CD4-positive, CD25-positive, alpha-beta regulatory T cell (primary cell): ENCODE measurements around the gene CCHCR1. TPM values are rescaled to one million over a fixed set of nuclear protein-coding genes. Genes with fewer than 3 reads are reported as not detected.
"Not testable (repeated sequence)": the region's sequence is repeated elsewhere in the genome, so short reads cannot be mapped to it uniquely, and the experiment has no call there.

Source experiments
- ATAC-seq, 2 donors: fragments of 150-1000 bp; cut with Tn5 transposase; one replicate each; pipeline ENCODE4 v1.10.0; 2021; ENCODE audit warnings: low read depth in 2 of 2, moderate number of reproducible peaks in 2 of 2, moderate library complexity in 1 of 2
- DNase-seq, 3 donors: peaks; one replicate each; pipeline versions ENCODE4 v3.0.0 to v3.0.0-alpha.2; 2012 to 2022; ENCODE audit warnings: mixed read lengths in 1 of 3
- H3K27ac ChIP-seq: one replicate; pipeline ENCODE4 v1.7.0; 2013; ENCODE audit warnings: mild to moderate bottlenecking, low read length; ENCODE audit not compliant: insufficient read depth, poor library complexity, severe bottlenecking
- H3K27me3 ChIP-seq: one replicate; pipeline ENCODE4 v1.7.0; 2013; ENCODE audit warnings: low read length; ENCODE audit not compliant: control insufficient read depth, insufficient read depth
- H3K36me3 ChIP-seq: one replicate; pipeline ENCODE4 v1.7.0; 2013; ENCODE audit warnings: mild to moderate bottlenecking, low read length, moderate library complexity; ENCODE audit not compliant: control insufficient read depth, insufficient read depth
- H3K4me1 ChIP-seq: 2 replicates; pipeline ENCODE4 v1.7.0; 2013; ENCODE audit warnings: mild to moderate bottlenecking, low read length; ENCODE audit not compliant: insufficient read depth, control insufficient read depth, poor library complexity, severe bottlenecking
- H3K4me3 ChIP-seq: one replicate; pipeline ENCODE4 v1.7.0; 2013; ENCODE audit warnings: low read depth, mild to moderate bottlenecking, low read length, moderate library complexity
- H3K9me3 ChIP-seq, 2 experiments: 1 replicate in 1 of 2; 2 replicates in 1 of 2; pipeline ENCODE4 v1.7.0; 2013; ENCODE audit warnings: low read length in 2 of 2, mild to moderate bottlenecking in 1 of 2, moderate library complexity in 1 of 2; ENCODE audit not compliant: control insufficient read depth in 2 of 2
- H3K27ac Mint-ChIP-seq, 3 donors: one replicate each; pipeline ENCODE4 v1.8.0; 2020 to 2022; ENCODE audit warnings: mild to moderate bottlenecking in 3 of 3, mixed read lengths in 3 of 3, moderate library complexity in 2 of 3
- H3K27me3 Mint-ChIP-seq: one replicate; pipeline ENCODE4 v1.8.0; 2022; ENCODE audit warnings: mild to moderate bottlenecking, mixed read lengths
- H3K36me3 Mint-ChIP-seq: one replicate; pipeline ENCODE4 v1.8.0; 2020; ENCODE audit warnings: mixed read lengths
- H3K4me1 Mint-ChIP-seq, 4 donors: one replicate each; pipeline ENCODE4 v1.8.0; 2020 to 2022; ENCODE audit warnings: mixed read lengths in 4 of 4, mild to moderate bottlenecking in 1 of 4
- H3K4me3 Mint-ChIP-seq, 4 donors: one replicate each; pipeline ENCODE4 v1.8.0; 2020 to 2022; ENCODE audit warnings: mild to moderate bottlenecking in 4 of 4, mixed read lengths in 4 of 4, moderate library complexity in 3 of 4
- H3K9me3 Mint-ChIP-seq, 7 donors: one replicate each; pipeline ENCODE4 v1.8.0; 2020 to 2022; ENCODE audit warnings: mixed read lengths in 7 of 7, mild to moderate bottlenecking in 3 of 7, moderate library complexity in 2 of 7
- polyA plus RNA-seq, 4 donors: library from polyadenylated mRNA; unstranded; fragments of 300-500 nt; fragmentation: Illumina TruSeq; gene quantifications; one replicate each; pipeline ENCODE4 v1.2.3, GENCODE V29; 2021
- total RNA-seq: library from RNA; stranded (reverse); gene quantifications from one replicate; pipeline ENCODE4 v1.2.3, GENCODE V29; 2022

Gene CCHCR1
- total and polyA plus RNA-seq, 5 donors from 2014 or later: 3.5 to 27.2 (median 6.6) TPM

DNA sequence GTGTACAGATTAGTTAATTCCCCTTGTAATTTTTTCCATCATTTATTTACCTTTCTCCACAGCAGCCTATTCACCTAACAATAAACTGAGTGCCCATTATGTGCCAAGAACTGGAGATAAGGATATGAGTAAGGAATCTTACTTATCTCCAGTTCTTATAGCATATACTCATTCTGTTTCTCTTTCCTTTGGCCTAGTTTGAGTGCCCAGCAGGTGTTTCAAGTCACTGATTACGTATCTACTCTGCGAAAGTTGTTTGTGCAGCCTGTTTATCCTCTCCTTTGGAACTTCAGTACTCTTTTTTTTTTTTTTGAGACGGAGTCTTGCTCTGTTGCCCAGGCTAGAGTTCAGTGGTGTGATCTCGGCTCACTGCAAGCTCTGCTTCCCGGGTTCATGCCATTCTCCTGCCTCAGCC, 30.2 kb upstream of the CCHCR1 start:
- no peaks in the 10 kb centered on the region for H3K36me3 ChIP-seq
- Mint-ChIP-seq H3K27ac (peak overlapping the region in 1 of 3 donors; percentile 0), H3K9me3 (no peaks in the 10 kb centered on the region), H3K36me3 (no peaks in the 10 kb centered on the region), H3K4me3 (no peak overlapping the region), H3K4me1 (peaks cover 0 to 12% (median 5%) of the 10 kb centered on the region in 4 donors), H3K27me3 (no peaks in the 10 kb centered on the region)
- ATAC-seq (no peak), DNase-seq (no peak)
- H3K4me3 ChIP-seq: no peak overlapping the region
- no peak overlapping the region for H3K27ac ChIP-seq
- H3K27me3 ChIP-seq: no peaks in the 10 kb centered on the region
- H3K4me1 ChIP-seq: no peaks in the 10 kb centered on the region
- H3K9me3 ChIP-seq: no peaks in the 10 kb centered on the region

DNA sequence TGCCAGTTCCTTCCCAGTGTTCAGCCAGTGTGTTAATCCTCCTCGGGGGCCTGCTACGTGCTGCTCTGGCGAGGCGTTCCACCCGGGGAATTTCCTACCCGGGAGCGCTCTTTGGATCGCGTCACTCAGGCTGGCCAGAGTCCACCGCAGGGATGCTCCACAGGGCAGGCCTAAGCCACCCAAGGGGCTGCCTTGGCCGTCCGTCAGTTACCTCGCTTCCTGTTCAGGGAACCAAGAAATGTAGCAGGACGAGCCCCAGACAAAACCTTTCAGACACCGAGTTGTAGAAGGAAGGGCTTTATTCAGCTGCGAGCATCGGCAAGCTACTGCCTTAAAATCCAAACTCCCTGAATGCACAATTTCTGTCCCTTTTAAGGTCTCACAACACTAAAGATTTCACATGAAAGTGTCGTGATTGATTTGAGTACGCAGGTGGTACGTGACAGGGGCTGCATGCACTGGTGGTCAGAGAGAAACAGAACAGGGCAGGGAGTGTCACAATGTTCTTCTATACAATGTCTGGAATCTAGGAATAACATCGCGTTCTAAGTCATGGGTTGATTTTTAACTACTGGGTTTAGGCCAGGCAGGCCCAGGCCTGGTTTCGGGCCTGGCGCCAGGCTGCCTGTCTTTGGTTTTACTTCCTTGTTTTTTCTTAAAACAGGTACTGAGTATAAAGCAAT, 28.6 kb upstream of the CCHCR1 start:
- H3K4me3 Mint-ChIP-seq: peak overlapping the region in 1 of 4 donors; percentile 68
- H3K27me3 Mint-ChIP-seq: no peaks in the 10 kb centered on the region
- no peaks in the 10 kb centered on the region for H3K9me3 Mint-ChIP-seq
- no peaks in the 10 kb centered on the region for H3K27me3 ChIP-seq
- ATAC-seq (no peak), DNase-seq (no peak)
- no peaks in the 10 kb centered on the region for H3K36me3 Mint-ChIP-seq
- no peaks in the 10 kb centered on the region for H3K4me1 ChIP-seq
- peak overlapping the region in 1 of 3 donors; percentile 0 for H3K27ac Mint-ChIP-seq
- H3K27ac ChIP-seq: no peak overlapping the region
- no peak overlapping the region for H3K4me3 ChIP-seq
- H3K36me3 ChIP-seq: no peaks in the 10 kb centered on the region
- H3K4me1 Mint-ChIP-seq: peaks cover 0 to 5% (median 2%) of the 10 kb centered on the region in 4 donors
- H3K9me3 ChIP-seq: no peaks in the 10 kb centered on the region

DNA sequence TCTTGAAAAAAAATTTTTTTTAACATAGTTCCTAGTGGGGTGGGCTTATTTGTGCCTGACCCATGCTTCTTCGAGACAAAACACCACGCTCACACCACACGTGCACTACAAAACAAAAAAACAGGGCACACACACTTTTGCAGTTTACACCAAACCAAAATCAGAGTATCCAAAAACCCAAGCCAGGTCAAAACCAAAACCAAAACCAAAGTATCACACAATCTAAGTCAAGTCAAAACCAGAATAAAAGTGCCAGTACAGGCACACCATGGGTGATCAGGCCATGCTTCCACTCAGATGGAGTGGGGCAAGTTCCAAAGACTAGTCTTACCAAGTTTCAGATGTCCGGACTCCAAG, 28.1 kb upstream of the CCHCR1 start:
- H3K27ac Mint-ChIP-seq: peak overlapping the region in 1 of 3 donors; percentile 93
- H3K36me3 Mint-ChIP-seq: not testable (repeated sequence)
- DNase-seq: peak in 1 of 3 donors; percentile 44

DNA sequence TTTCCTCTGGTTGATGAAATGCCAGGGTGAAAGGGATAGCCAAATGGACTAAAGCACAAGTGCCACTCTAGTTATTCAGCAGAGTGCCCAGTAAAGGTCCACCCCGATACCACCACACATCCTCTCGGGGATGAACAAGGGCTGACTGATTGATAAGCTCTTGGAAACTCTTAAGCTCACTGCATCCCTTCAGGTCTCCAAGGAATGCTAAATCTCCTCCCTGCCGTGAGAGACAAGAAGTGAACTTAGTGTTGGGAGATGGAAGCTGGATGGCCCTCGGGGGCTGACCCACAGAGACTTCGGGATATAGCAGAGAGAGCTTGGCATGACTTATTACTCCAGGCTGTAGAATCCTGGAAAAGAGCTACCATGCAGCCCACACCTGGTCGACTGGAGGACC, 26.3 kb upstream of the CCHCR1 start:
- H3K4me1 Mint-ChIP-seq: peaks cover under 1 to 16% (median 8%) of the 10 kb centered on the region in 4 donors
- not testable (repeated sequence) for H3K36me3 ChIP-seq, H3K4me3 Mint-ChIP-seq, H3K36me3 Mint-ChIP-seq, H3K27ac Mint-ChIP-seq, H3K27ac ChIP-seq, H3K27me3 ChIP-seq, H3K9me3 Mint-ChIP-seq, DNase-seq, ATAC-seq, H3K9me3 ChIP-seq, H3K4me3 ChIP-seq, H3K27me3 Mint-ChIP-seq, H3K4me1 ChIP-seq

More for the DNA sequence above, 28.1 kb upstream of the CCHCR1 start:
- H3K4me1 Mint-ChIP-seq, H3K9me3 Mint-ChIP-seq, H3K27ac ChIP-seq, H3K4me1 ChIP-seq, ATAC-seq, H3K4me3 Mint-ChIP-seq, H3K27me3 ChIP-seq, H3K9me3 ChIP-seq, H3K36me3 ChIP-seq, H3K4me3 ChIP-seq, H3K27me3 Mint-ChIP-seq: not testable (repeated sequence)

DNA sequence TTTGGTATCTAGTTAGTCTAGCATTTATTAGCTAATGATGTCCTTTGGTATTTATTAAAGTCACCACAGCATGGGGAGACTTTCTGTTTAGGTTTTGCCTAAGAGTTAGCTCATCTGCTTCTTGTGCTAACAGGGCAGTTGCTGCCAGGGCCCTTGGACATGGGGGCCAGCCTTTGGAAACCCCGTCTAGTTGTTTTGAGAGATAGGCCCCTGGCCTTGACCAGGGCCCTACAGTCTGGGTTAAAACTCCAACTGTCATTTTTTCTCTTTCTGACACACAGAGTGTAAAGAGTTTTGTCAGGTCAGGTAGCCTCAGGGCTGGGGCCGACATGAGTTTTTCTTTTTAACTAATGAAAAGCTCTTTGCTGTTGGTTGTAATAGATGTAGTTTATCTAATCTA, 25.7 kb upstream of the CCHCR1 start:
- ATAC-seq, DNase-seq: not testable (repeated sequence)
- H3K4me1 Mint-ChIP-seq: peaks cover 6 to 22% (median 13%) of the 10 kb centered on the region in 4 donors

DNA sequence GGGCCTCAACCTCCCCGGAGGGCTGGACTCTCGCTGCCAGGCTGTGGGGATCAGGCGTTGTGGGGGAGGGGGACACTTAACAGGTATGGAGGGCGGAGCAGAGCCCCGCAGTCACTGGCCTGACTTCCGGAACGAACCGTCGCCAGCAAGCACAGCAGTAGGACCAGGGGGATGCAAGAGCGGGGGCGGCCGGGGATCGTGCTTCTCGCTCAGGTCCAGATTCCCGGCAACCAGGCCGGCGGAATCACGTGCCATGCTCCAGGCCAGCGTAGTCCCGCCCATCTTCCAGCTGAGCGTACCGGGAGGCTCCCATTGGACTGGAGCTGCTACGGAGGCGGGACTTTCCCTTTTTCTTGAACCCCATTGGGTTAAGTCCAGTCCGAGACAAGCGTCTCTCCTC, 22.9 kb upstream of the CCHCR1 start:
- Histone ChIP-seq H3K4me3 (peak overlapping the region; percentile 31), H3K27ac (no peak overlapping the region), H3K9me3 (no peaks in the 10 kb centered on the region), H3K36me3 (no peaks in the 10 kb centered on the region), H3K27me3 (no peaks in the 10 kb centered on the region), H3K4me1 (peaks cover 8% of the 10 kb centered on the region)
- peaks cover 9 to 22% (median 15%) of the 10 kb centered on the region in 4 donors for H3K4me1 Mint-ChIP-seq
- H3K27me3 Mint-ChIP-seq: no peaks in the 10 kb centered on the region
- peak; percentile 54 to 81 (median 54) for DNase-seq
- peak overlapping the region in 2 of 3 donors; percentile 52 to 84 for H3K27ac Mint-ChIP-seq
- H3K9me3 Mint-ChIP-seq: no peaks in the 10 kb centered on the region
- ATAC-seq: peak; percentile 82 to 97
- H3K36me3 Mint-ChIP-seq: no peaks in the 10 kb centered on the region
- H3K4me3 Mint-ChIP-seq: peak overlapping the region; percentile 74 to 89 (median 86)

More for the DNA sequence above, 25.7 kb upstream of the CCHCR1 start:
- not testable (repeated sequence) for H3K4me3 ChIP-seq, H3K36me3 ChIP-seq, H3K4me3 Mint-ChIP-seq, H3K27me3 Mint-ChIP-seq, H3K9me3 ChIP-seq, H3K9me3 Mint-ChIP-seq, H3K27ac ChIP-seq, H3K27ac Mint-ChIP-seq, H3K4me1 ChIP-seq, H3K36me3 Mint-ChIP-seq, H3K27me3 ChIP-seq

DNA sequence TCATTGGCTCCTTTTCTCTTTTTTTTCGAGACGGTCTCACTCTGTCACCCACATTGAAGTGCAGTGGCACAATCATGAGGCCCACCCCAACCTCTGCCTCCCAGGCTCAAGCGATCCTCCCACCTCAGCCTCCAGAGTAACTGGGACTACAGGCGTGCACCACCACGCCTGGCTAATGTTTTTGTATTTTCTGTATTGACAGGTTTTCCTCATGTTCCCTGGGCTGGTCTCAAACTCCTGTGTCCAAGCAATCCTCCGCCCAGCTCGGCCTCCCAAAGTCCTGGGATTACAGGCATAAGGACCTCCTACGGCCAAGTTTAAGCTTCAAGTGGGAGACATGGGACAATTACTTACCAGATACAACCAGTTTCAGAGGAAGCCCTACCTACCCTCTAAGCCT, 22.3 kb upstream of the CCHCR1 start:
- Mint-ChIP-seq H3K36me3 (no peaks in the 10 kb centered on the region), H3K4me3 (peak overlapping the region in 3 of 4 donors; percentile 23 to 84 (median 74)), H3K27me3 (no peaks in the 10 kb centered on the region), H3K27ac (no peak overlapping the region), H3K9me3 (no peaks in the 10 kb centered on the region), H3K4me1 (peaks cover 9 to 20% (median 15%) of the 10 kb centered on the region in 4 donors)
- Histone ChIP-seq H3K4me1 (peaks cover 8% of the 10 kb centered on the region), H3K9me3 (no peaks in the 10 kb centered on the region), H3K27me3 (no peaks in the 10 kb centered on the region), H3K4me3 (peak overlapping the region; percentile 31), H3K27ac (no peak overlapping the region), H3K36me3 (no peaks in the 10 kb centered on the region)
- ATAC-seq: no peak
- no peak for DNase-seq

DNA sequence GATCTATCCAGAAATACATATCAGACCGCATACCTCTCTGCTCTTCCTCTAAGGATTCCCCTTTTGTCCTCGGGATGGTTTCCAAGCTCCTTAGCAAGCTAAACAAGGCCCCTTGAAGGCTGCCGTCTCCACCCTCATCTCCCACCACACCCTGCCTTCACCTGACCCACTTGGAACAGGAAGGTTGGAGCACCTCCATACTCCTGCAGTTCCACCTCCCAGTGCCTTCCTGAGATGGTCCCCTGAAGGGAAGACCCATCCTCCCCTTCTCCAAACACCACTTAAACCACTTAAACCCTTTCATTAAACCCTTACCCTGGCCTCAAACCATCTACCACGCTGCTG, 21.4 kb upstream of the CCHCR1 start:
- no peaks in the 10 kb centered on the region for H3K27me3 ChIP-seq
- H3K4me1 ChIP-seq: peaks cover 8% of the 10 kb centered on the region
- DNase-seq: no peak
- no peak overlapping the region for H3K27ac ChIP-seq
- no peaks in the 10 kb centered on the region for H3K9me3 Mint-ChIP-seq
- H3K27me3 Mint-ChIP-seq: no peaks in the 10 kb centered on the region
- peak overlapping the region; percentile 60 to 70 (median 64) for H3K27ac Mint-ChIP-seq
- H3K36me3 Mint-ChIP-seq: no peaks in the 10 kb centered on the region
- no peak for ATAC-seq
- H3K9me3 ChIP-seq: no peaks in the 10 kb centered on the region
- no peak overlapping the region for H3K4me3 ChIP-seq
- H3K36me3 ChIP-seq: no peaks in the 10 kb centered on the region
- H3K4me3 Mint-ChIP-seq: peak overlapping the region in 1 of 4 donors; percentile 49
- H3K4me1 Mint-ChIP-seq: peaks cover 9 to 20% (median 15%) of the 10 kb centered on the region in 4 donors
